ENCODE data around the gene MYT1. TPM values are rescaled to one million over a fixed set of nuclear protein-coding genes. Genes with fewer than 3 reads are reported as not detected.
A peak's percentile ranks its signal among the peaks of the same experiment; 100 is the strongest.

The MYT1 gene
- total and polyA plus RNA-seq, 9 of the 15 experiments (the other 6 are each of a cell fraction or from before 2014, with no cell fraction given): 0.02 to 0.12 (median 0.06) TPM; not detected in 4

DNA sequence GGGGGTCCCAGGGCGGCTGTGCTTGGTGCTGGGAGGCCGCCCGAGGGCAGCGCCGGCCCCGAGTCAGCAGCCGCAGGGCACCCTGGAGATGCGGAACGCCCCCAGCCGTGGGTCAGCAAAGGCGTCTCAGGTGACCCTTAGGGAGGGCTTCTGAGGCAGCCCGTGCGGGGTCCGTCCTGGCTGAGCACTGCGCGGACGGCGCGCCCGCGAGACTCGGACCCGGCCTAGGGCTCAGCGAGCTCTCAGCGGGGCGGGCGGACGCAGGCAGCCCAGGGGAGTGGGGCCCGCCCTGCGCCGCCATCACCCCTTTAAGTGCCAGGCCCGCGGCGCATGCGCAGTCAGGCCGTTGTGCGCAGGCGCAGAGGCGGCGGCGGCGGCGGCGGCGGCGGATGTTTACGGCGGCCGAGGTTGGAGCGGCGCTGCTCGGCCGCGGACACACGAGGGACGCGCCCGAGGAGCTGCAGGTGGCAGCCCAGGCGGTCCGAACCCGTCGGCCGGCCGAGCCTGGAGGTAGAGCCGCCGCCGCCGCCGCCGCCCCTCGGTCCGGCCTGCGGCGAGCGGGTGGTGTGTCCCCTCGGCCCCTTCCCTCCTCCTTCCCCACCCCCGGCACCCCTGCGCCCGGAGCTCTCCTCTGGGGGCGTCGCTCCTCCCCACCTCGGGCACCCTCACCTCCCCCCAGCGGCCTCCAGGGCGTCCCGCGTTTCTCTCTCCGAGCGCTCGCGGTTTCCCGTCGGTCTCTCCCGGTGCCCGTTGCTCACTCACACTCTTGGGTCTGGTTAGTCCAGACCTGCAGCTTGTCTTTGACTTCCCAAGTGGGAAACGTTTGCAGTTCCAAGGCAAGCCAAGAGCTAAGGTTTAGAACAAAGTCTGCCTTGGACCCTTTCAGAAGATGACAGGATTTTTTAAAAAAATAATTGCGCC is 91.4 kb downstream of the MYT1 start, which contains the start of gene PCMTD2 (continued):
- TF ChIP-seq FOXA3 (CRISPR knock-in tag; conservative IDR thresholded peaks at IDR 0.05 in 1 of 2, IDR thresholded peaks at IDR 0.05 in 1 of 2) (peak in 1 of 2 experiments; percentile 64; a peak in 1 of 4 replicates), EHMT2 (IDR thresholded peaks at IDR 0.05) (no peak), CEBPG (CRISPR knock-in tag; IDR thresholded peaks at IDR 0.05) (peak; percentile 45; the same call in 1 of the 2 replicates), CEBPG (tag; conservative IDR thresholded peaks at IDR 0.05 in 1 of 2, IDR thresholded peaks at IDR 0.05 in 1 of 2) (no peak), IRF2 (CRISPR knock-in tag; IDR thresholded peaks at IDR 0.05) (peak; percentile 70; the same call in 1 of the 2 replicates), GABPB2 (CRISPR knock-in tag; conservative IDR thresholded peaks at IDR 0.05) (no peak), MEIS2 (IDR thresholded peaks at IDR 0.05; ENCODE audit: partially characterized antibody) (peak; percentile 97), XRCC3 (IDR thresholded peaks at IDR 0.05) (no peak), SMARCA4 (IDR thresholded peaks at IDR 0.05) (0 out of 2 replicates have a peak, but pooled peaks have one; percentile 12), GATAD2B (IDR thresholded peaks at IDR 0.05; ENCODE audit: borderline replicate concordance) (0 out of 2 replicates have a peak, but pooled peaks have one; percentile 28), HNRNPLL (IDR thresholded peaks at IDR 0.05; ENCODE audit: low read depth, low read length, poor library complexity, severe bottlenecking) (peak; percentile 37), ZNF239 (CRISPR knock-in tag; IDR thresholded peaks at IDR 0.05) (no peak), ZNF263 (CRISPR knock-in tag; IDR thresholded peaks at IDR 0.05; ENCODE audit: borderline replicate concordance) (peak; percentile 64; the same call in 1 of the 2 replicates), ZEB2 (IDR thresholded peaks at IDR 0.05) (no peak), RB1 (IDR thresholded peaks at IDR 0.05; ENCODE audit: low read depth) (peak; percentile 71), TAF7 (tag; IDR thresholded peaks at IDR 0.05) (no peak), CBX8 (IDR thresholded peaks at IDR 0.05; ENCODE audit: borderline replicate concordance, extremely low read depth, low read depth, low read length, poor library complexity, severe bottlenecking) (no peak), ZNF766 (CRISPR knock-in tag; conservative IDR thresholded peaks at IDR 0.05) (no peak), HNRNPL (IDR thresholded peaks at IDR 0.05; ENCODE audit: low read depth, low read length) (0 out of 2 replicates have a peak, but pooled peaks have one; percentile 74), NRF1 (conservative IDR thresholded peaks at IDR 0.05 in 1 of 2, IDR thresholded peaks at IDR 0.05 in 1 of 2) (peak; percentile 97), NONO (IDR thresholded peaks at IDR 0.05; ENCODE audit: low read depth in 2 of 2, low read length in 1 of 2) (peak; percentile 25 to 61; a peak in 3 of 4 replicates), NFIC (IDR thresholded peaks at IDR 0.05) (0 out of 2 replicates have a peak, but pooled peaks have one; percentile 15)
- TF ChIP-seq, protein P1, sequence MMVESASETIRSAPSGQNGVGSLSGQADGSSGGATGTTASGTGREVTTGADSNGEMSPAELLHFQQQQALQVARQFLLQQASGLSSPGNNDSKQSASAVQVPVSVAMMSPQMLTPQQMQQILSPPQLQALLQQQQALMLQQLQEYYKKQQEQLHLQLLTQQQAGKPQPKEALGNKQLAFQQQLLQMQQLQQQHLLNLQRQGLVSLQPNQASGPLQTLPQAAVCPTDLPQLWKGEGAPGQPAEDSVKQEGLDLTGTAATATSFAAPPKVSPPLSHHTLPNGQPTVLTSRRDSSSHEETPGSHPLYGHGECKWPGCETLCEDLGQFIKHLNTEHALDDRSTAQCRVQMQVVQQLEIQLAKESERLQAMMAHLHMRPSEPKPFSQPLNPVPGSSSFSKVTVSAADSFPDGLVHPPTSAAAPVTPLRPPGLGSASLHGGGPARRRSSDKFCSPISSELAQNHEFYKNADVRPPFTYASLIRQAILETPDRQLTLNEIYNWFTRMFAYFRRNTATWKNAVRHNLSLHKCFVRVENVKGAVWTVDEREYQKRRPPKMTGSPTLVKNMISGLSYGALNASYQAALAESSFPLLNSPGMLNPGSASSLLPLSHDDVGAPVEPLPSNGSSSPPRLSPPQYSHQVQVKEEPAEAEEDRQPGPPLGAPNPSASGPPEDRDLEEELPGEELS (CRISPR knock-in tag; IDR thresholded peaks at IDR 0.05; ENCODE audit: borderline replicate concordance): peak; percentile 95
- TF ChIP-seq, protein P2, sequence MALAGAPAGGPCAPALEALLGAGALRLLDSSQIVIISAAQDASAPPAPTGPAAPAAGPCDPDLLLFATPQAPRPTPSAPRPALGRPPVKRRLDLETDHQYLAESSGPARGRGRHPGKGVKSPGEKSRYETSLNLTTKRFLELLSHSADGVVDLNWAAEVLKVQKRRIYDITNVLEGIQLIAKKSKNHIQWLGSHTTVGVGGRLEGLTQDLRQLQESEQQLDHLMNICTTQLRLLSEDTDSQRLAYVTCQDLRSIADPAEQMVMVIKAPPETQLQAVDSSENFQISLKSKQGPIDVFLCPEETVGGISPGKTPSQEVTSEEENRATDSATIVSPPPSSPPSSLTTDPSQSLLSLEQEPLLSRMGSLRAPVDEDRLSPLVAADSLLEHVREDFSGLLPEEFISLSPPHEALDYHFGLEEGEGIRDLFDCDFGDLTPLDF (CRISPR knock-in tag; IDR thresholded peaks at IDR 0.05): peak; percentile 77; the same call in 1 of the 2 replicates
- TF ChIP-seq, protein P3, sequence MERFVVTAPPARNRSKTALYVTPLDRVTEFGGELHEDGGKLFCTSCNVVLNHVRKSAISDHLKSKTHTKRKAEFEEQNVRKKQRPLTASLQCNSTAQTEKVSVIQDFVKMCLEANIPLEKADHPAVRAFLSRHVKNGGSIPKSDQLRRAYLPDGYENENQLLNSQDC (CRISPR knock-in tag; IDR thresholded peaks at IDR 0.05): peak; percentile 25; the same call in 1 of the 2 replicates
